Thoracic aorta (tissue), 2 donors: ENCODE results near the gene RCOR3. TPM values are rescaled to one million over a fixed set of nuclear protein-coding genes. Genes with fewer than 3 reads are reported as not detected.
"Not testable (repeated sequence)": the region's sequence is repeated elsewhere in the genome, so short reads cannot be mapped to it uniquely, and the experiment has no call there.

Experiments
- ATAC-seq: fragments of 150-250 bp; one replicate; pipeline ENCODE4 v1.8.0; 2017; ENCODE audit warnings: low read depth; ENCODE audit not compliant: insufficient number of reproducible peaks, low FRiP score
- DNase-seq: peaks from one replicate; pipeline ENCODE4 v3.0.0-alpha.2; 2020; ENCODE audit warnings: low spot score
- H3K27ac ChIP-seq, 2 donors: fragments of 200-600 bp; sonication (generic); 1 replicate in 1 of 2; 2 replicates in 1 of 2; pipeline ENCODE4 v1.5.1; 2016; ENCODE audit warnings: mild to moderate bottlenecking in 2 of 2, moderate library complexity in 2 of 2
- H3K27me3 ChIP-seq: fragments of 200-600 bp; sonication (generic); replicated peaks from 2 replicates; pipeline ENCODE4 v1.6.0; 2016; ENCODE audit warnings: mild to moderate bottlenecking; ENCODE audit not compliant: insufficient read depth
- H3K36me3 ChIP-seq: fragments of 200-600 bp; sonication (generic); one replicate; pipeline ENCODE4 v1.5.1; 2016
- H3K4me1 ChIP-seq, 2 donors: fragments of 200-600 bp; sonication (generic); 1 replicate in 1 of 2; 2 replicates in 1 of 2; pipeline versions ENCODE4 v1.5.1 to v1.6.0; 2016; ENCODE audit warnings: low read depth in 2 of 2, mild to moderate bottlenecking in 1 of 2; ENCODE audit not compliant: control insufficient read depth in 1 of 2
- H3K4me3 ChIP-seq: fragments of 200-600 bp; sonication (generic); 2 replicates; pipeline ENCODE4 v1.5.1; 2016; ENCODE audit warnings: mild to moderate bottlenecking
- H3K9me3 ChIP-seq: fragments of 200-600 bp; sonication (generic); 2 replicates; pipeline ENCODE4 v1.5.1; 2016
- total RNA-seq, 2 donors: library from RNA; depleted of rRNA; stranded (reverse); fragments of >200 nt; gene quantifications; one replicate each; pipeline versions ENCODE4 v1.1.0 to v1.2.3, GENCODE V29; 2016
- TF ChIP-seq, protein P1 (sequence below): fragments of 200-600 bp; sonication (generic); IDR thresholded peaks from one replicate; pipeline ENCODE4 v1.5.1; 2019; ENCODE audit warnings: antibody characterized with exemption

The RCOR3 gene
- total RNA-seq, 2 donors from 2014 or later: 59.2 to 70.3 TPM

DNA sequence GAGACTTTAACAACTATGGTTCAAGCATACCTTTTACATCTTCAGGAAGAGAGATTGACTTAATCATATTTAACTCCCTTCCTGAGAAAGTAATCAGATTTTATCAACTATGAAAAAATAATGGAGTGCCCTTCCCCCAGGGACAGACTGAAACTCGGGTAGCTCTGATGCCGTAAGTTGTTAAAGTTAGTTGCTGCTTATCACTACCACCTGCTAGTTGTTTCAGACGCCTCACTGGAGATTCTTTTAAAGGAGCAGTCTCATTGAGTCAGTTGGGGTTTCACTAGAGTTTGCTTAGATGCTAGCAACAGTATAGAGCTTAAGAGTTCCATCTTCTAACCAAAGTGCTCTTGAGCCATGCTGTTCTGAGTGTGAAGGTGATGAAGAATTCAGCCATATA lies 50.5 kb downstream of the RCOR3 start:
- Histone ChIP-seq H3K36me3 (peaks cover 15% of the 10 kb centered on the region), H3K9me3 (no peaks in the 10 kb centered on the region), H3K27ac (no peak overlapping the region), H3K4me3 (no peak overlapping the region), H3K27me3 (no peaks in the 10 kb centered on the region), H3K4me1 (peaks cover 0 to 6% of the 10 kb centered on the region in 2 donors)
- DNase-seq: no peak
- ATAC-seq: no peak
- TF ChIP-seq, protein P1, sequence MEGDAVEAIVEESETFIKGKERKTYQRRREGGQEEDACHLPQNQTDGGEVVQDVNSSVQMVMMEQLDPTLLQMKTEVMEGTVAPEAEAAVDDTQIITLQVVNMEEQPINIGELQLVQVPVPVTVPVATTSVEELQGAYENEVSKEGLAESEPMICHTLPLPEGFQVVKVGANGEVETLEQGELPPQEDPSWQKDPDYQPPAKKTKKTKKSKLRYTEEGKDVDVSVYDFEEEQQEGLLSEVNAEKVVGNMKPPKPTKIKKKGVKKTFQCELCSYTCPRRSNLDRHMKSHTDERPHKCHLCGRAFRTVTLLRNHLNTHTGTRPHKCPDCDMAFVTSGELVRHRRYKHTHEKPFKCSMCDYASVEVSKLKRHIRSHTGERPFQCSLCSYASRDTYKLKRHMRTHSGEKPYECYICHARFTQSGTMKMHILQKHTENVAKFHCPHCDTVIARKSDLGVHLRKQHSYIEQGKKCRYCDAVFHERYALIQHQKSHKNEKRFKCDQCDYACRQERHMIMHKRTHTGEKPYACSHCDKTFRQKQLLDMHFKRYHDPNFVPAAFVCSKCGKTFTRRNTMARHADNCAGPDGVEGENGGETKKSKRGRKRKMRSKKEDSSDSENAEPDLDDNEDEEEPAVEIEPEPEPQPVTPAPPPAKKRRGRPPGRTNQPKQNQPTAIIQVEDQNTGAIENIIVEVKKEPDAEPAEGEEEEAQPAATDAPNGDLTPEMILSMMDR: no peak

DNA sequence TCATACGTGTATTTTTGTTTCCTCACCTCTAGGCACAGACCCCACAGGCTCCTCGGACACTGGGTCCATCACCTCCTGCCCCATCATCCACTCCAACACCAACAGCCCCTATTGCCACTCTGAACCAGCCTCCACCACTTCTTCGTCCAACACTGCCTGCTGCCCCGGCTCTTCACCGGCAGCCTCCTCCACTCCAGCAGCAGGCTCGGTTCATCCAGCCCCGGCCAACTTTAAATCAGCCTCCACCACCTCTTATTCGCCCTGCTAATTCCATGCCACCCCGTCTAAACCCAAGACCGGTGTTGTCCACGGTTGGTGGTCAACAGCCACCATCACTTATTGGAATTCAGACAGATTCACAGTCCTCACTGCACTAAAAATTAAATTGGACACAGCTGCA lies 54.2 kb downstream of the RCOR3 start:
- peaks cover 16% of the 10 kb centered on the region for H3K36me3 ChIP-seq

DNA sequence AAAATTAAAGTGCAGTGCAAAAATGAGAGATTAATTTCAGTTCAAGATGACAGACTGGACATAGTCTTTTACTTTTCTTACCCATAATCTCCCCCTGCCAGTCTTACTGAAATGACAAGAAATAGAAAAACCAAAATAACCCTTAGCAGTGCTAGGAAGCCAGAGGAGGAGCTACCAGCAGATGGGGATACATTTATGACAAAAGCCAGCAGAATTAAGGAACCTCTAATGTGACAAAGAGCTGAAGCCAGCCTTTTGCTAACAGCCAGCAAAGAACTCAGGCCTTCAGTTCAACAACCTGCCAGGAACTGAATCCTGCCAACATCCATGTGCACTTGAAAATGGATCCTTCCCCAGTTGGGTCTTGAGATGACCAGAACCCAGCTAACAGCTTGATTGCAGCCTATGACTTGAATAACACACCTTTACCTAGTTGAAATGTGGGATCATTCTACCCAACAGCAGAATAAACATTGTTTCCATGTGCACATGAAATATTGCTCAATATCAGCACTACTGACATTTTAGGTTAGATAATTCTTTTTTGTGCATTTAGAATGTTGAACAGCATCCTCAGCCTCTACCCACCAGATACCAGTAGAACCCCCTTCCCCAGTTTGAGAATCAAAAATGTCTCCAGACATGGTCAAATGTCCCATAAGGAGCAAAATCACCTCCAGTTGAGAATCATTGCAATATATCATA lies 59.6 kb downstream of the RCOR3 start:
- ATAC-seq (no peak), DNase-seq (no peak)
- TF ChIP-seq, protein P1: no peak
- no peak overlapping the region for H3K4me3 ChIP-seq
- no peaks in the 10 kb centered on the region for H3K4me1 ChIP-seq
- H3K27ac ChIP-seq: no peak overlapping the region
- no peaks in the 10 kb centered on the region for H3K9me3 ChIP-seq
- H3K27me3 ChIP-seq: no peaks in the 10 kb centered on the region
- H3K36me3 ChIP-seq: peaks cover 7% of the 10 kb centered on the region

More for the DNA sequence above, 54.2 kb downstream of the RCOR3 start:
- Histone ChIP-seq H3K27me3 (no peaks in the 10 kb centered on the region), H3K27ac (no peak overlapping the region), H3K9me3 (no peaks in the 10 kb centered on the region), H3K4me1 (no peaks in the 10 kb centered on the region), H3K4me3 (no peak overlapping the region)
- ATAC-seq: no peak
- no peak for DNase-seq
- TF ChIP-seq, protein P1: no peak

DNA sequence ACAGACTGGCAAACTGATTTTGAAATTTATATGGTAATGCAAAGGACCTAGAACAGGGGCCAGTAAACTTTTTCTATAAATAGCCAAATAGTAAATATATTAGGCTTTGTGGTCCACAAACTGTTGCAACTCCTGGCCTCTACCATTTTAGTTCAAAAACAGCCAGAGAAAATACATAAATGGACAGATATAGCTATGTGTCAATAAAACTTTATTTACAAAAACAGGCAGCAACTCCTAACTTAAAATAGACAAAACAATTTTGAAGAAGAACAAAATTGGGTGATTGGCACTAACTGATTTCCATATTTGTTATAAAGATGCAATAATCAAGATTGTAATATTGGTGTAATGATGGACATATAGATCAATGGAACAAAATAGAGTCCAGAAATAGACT lies 60.7 kb downstream of the RCOR3 start:
- TF ChIP-seq, protein P1: no peak
- Histone ChIP-seq H3K27ac (no peak overlapping the region), H3K4me1 (no peaks in the 10 kb centered on the region), H3K27me3 (no peaks in the 10 kb centered on the region), H3K9me3 (no peaks in the 10 kb centered on the region), H3K4me3 (no peak overlapping the region), H3K36me3 (no peaks in the 10 kb centered on the region)
- DNase-seq: no peak
- no peak for ATAC-seq

DNA sequence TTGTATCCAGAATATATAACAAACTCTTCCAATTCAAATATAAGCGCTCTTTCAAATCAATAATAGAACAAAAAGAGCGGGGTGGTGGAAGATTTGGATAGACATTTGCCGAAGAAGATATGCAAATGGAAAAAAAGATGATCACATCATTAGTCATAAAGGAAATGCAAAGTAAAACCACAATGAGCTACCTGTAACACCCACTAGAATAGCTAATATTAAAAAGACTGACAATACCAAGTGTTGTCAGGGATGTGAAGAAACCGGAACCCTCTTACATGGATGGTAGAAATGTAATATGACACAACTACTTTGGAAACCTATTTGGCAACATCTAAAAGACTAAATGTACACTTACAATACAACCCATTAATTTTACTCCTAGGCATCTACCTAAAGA lies 61.8 kb downstream of the RCOR3 start:
- Histone ChIP-seq H3K4me1 (peaks cover 0 to 6% of the 10 kb centered on the region in 2 donors), H3K27me3 (no peaks in the 10 kb centered on the region), H3K27ac (no peak overlapping the region), H3K4me3 (no peak overlapping the region), H3K9me3 (no peaks in the 10 kb centered on the region), H3K36me3 (no peaks in the 10 kb centered on the region)
- ATAC-seq: no peak
- TF ChIP-seq, protein P1: no peak
- no peak for DNase-seq

DNA sequence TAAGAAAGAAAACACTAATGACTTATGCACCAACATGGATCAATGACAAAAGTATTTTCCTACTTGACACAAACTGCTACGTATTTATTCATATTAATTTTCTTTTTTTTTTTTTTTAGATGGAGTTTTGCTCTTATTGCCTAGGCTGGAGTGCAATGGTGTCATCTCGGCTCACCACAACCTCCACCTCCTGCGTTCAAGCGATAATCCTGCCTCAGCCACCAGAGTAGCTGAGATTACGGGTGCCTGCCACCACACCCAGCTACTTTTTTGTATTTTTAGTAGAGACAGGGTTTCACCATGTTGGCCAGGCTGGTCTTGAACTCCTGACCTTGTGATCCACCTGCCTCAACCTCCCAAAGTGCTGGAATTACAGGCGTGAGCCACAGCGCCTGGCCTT lies 62.5 kb downstream of the RCOR3 start:
- not testable (repeated sequence) for ATAC-seq, DNase-seq, H3K27me3 ChIP-seq, H3K36me3 ChIP-seq, H3K4me3 ChIP-seq, H3K27ac ChIP-seq, H3K9me3 ChIP-seq
- H3K4me1 ChIP-seq: peaks cover 0 to 10% of the 10 kb centered on the region in 2 donors
